ENCODE data around the gene GFOD1. TPM values are rescaled to one million over a fixed set of nuclear protein-coding genes. Genes with fewer than 3 reads are reported as not detected.

Gene GFOD1
- total RNA-seq, 6 experiments from 2014 or later = 2.3 to 4.7 (median 2.9) TPM

- H3K4me3 Mint-ChIP-seq = peak overlapping the region; percentile 85
- no peak overlapping the region for H3K27ac Mint-ChIP-seq
- H3K27me3 Mint-ChIP-seq (ENCODE audit: insufficient read depth) = no peaks in the 10 kb centered on the region
Measured at GRCh38 chr6:13488015-13488895, 855 bp upstream of the GFOD1 start.

GRCh38 chr6:13486679-13487121 lies 700 bp downstream of the GFOD1 start:
- peak overlapping the region; percentile 76 for H3K27ac Mint-ChIP-seq
- no peaks in the 10 kb centered on the region for H3K9me3 Mint-ChIP-seq
- TF ChIP-seq, protein P1, sequence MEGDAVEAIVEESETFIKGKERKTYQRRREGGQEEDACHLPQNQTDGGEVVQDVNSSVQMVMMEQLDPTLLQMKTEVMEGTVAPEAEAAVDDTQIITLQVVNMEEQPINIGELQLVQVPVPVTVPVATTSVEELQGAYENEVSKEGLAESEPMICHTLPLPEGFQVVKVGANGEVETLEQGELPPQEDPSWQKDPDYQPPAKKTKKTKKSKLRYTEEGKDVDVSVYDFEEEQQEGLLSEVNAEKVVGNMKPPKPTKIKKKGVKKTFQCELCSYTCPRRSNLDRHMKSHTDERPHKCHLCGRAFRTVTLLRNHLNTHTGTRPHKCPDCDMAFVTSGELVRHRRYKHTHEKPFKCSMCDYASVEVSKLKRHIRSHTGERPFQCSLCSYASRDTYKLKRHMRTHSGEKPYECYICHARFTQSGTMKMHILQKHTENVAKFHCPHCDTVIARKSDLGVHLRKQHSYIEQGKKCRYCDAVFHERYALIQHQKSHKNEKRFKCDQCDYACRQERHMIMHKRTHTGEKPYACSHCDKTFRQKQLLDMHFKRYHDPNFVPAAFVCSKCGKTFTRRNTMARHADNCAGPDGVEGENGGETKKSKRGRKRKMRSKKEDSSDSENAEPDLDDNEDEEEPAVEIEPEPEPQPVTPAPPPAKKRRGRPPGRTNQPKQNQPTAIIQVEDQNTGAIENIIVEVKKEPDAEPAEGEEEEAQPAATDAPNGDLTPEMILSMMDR (IDR thresholded peaks at IDR 0.05) = no peak
- peaks cover 28% of the 10 kb centered on the region for H3K4me1 Mint-ChIP-seq (ENCODE audit: low read depth)
- H3K27me3 Mint-ChIP-seq (ENCODE audit: insufficient read depth) = no peaks in the 10 kb centered on the region
- peak; percentile 76 for DNase-seq
- H3K36me3 Mint-ChIP-seq (ENCODE audit: low read depth) = no peaks in the 10 kb centered on the region
- peak overlapping the region; percentile 88 for H3K4me3 Mint-ChIP-seq

More at GRCh38 chr6:13488015-13488895, 855 bp upstream of the GFOD1 start:
- Mint-ChIP-seq H3K9me3 (no peaks in the 10 kb centered on the region), H3K4me1 (ENCODE audit: low read depth) (peaks cover 28% of the 10 kb centered on the region), H3K36me3 (ENCODE audit: low read depth) (no peaks in the 10 kb centered on the region)
- TF ChIP-seq, protein P1 (IDR thresholded peaks at IDR 0.05) = no peak
- no peak for DNase-seq

- H3K4me3 Mint-ChIP-seq = peak overlapping the region; percentile 88
- DNase-seq = no peak
- TF ChIP-seq, protein P1 (IDR thresholded peaks at IDR 0.05) = no peak
- H3K27ac Mint-ChIP-seq = peak overlapping the region; percentile 76
- no peaks in the 10 kb centered on the region for H3K27me3 Mint-ChIP-seq (ENCODE audit: insufficient read depth)
- no peaks in the 10 kb centered on the region for H3K9me3 Mint-ChIP-seq
- peaks cover 31% of the 10 kb centered on the region for H3K4me1 Mint-ChIP-seq (ENCODE audit: low read depth)
- no peaks in the 10 kb centered on the region for H3K36me3 Mint-ChIP-seq (ENCODE audit: low read depth)
Measured at GRCh38 chr6:13485923-13486562, 1.4 kb downstream of the GFOD1 start.

DNA sequence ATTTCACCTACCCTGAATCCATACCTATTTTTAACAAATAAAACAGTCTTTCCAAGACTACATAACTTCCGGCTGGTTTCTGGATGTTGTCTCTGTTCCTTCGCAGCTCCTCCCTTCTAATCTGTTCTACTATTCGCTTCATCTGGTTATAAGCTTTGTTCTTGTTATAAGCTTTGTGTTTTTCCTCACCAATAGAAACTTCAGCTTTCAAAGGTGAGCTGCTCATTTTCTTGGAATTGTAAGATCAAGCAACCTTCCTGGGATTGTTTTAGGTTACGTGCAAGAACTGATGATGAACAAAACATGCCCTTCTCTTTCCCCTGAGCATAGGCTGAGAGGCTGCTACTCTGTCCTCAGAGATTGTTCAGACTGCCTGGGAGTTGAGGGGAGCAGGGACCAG lies 2.1 kb downstream of the GFOD1 start:
- Mint-ChIP-seq H3K27ac (0 out of 2 replicates have a peak overlapping the region, but pooled peaks have one; percentile 76), H3K4me1 (ENCODE audit: low read depth) (peaks cover 36% of the 10 kb centered on the region), H3K36me3 (ENCODE audit: low read depth) (no peaks in the 10 kb centered on the region), H3K4me3 (peak overlapping the region; percentile 88), H3K9me3 (no peaks in the 10 kb centered on the region), H3K27me3 (ENCODE audit: insufficient read depth) (no peaks in the 10 kb centered on the region)
- TF ChIP-seq, protein P1 (IDR thresholded peaks at IDR 0.05) = no peak
- no peak for DNase-seq

DNA sequence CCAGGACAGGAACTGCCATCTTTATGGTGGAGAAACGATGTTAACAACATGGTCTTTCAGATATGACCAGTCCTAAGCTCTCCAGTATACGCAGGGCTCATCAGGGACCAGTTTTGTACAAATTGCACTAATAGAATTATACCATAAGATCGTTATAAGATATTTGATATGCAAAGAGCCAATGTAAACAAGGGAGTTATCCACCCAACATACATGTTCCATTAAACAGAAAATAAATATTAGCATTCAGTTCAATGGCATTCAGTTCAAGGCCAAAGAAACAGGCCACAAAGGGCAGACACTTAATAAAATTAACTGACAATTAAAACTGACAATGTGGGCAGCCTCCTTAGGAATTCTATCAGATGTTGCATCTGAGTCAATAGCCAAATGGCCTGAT lies 2.6 kb downstream of the GFOD1 start:
- no peaks in the 10 kb centered on the region for H3K9me3 Mint-ChIP-seq
- peaks cover 36% of the 10 kb centered on the region for H3K4me1 Mint-ChIP-seq (ENCODE audit: low read depth)
- H3K27ac Mint-ChIP-seq = no peak overlapping the region
- TF ChIP-seq, protein P1 (IDR thresholded peaks at IDR 0.05) = no peak
- DNase-seq = no peak
- H3K4me3 Mint-ChIP-seq = no peak overlapping the region; the same call in 1 of the 2 replicates
- no peaks in the 10 kb centered on the region for H3K36me3 Mint-ChIP-seq (ENCODE audit: low read depth)
- H3K27me3 Mint-ChIP-seq (ENCODE audit: insufficient read depth) = no peaks in the 10 kb centered on the region
